ENCODE measurements around the gene GPLD1.
"Not testable (repeated sequence)": the region's sequence is repeated elsewhere in the genome, so short reads cannot be mapped to it uniquely, and the experiment has no call there.

GPLD1 gene

DNA sequence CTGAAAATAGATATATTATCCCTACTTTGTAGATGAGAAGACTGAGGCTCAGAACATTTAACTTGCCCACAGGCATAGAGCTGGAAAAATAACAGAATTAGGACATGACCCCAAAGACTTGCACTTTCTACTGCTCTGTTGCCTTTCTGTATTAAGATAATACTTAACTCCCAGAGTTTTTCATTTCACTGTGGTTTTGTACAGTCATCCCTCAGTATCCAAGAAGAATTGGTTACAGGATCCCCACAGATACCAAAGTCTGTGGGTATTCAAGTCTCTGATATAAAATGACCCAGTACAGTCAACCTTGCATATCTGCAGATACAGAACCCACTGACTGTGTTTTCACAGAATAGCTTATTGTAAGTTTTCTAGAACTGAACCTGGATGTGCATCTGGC lies 69.9 kb downstream of the GPLD1 start:
- no peak for DNase-seq (ENCODE audit: low spot score)

DNA sequence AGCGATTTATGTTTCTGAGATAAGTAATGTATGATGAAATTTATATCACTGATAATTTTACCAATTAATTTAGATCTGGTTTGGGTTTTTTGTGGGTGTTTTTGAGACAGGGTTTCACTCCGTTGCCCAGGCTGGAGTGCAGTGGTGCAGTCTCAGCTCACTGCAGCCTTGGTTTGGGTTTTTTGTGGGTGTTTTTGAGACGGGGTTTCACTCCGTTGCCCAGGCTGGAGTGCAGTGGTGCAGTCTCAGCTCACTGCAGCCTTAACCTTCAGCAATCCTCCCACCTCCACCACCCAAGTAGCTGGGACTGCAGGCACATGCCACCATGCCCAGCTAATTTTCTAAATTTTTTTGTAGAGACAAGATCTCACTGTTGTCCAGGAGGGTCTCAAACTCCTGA lies 73.6 kb downstream of the GPLD1 start:
- DNase-seq (ENCODE audit: low spot score): no peak

DNA sequence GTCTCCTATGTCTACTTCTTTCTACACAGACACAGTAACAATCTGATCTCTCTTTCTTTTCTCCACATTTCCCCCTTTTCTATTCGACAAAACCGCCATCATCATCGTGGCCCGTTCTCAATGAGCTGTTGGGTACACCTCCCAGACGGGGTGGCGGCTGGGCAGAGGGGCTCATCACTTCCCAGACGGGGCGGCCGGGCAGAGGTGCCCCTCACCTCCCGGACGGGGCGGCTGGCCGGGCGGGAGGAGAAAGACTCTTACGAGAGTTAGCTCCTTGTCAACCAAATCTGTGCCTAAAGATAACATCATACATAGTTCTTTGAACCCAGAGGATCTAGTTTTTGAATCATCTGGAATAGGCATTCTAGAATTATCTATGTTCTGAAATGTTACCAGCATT lies 74.8 kb downstream of the GPLD1 start:
- DNase-seq (ENCODE audit: low spot score): not testable (repeated sequence)

DNA sequence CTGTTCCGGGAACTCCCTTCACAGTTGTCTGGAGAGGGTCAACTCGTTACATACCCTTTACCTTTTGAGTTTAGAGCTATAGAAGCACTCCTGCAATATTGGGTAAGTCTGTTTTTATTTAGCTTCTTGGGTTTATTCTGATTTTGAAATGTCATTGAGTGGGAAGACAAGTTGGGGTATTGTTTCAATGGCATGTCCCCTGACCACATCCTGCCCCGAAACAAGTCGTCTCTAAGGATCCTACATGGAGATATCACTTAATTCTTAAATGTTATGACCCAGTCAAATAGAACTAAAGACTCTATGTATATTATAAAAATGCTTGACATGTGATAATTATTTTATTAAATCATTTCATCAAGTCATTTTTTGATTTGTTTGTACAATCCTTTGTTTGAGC lies 77.1 kb downstream of the GPLD1 start:
- DNase-seq (ENCODE audit: low spot score): no peak

DNA sequence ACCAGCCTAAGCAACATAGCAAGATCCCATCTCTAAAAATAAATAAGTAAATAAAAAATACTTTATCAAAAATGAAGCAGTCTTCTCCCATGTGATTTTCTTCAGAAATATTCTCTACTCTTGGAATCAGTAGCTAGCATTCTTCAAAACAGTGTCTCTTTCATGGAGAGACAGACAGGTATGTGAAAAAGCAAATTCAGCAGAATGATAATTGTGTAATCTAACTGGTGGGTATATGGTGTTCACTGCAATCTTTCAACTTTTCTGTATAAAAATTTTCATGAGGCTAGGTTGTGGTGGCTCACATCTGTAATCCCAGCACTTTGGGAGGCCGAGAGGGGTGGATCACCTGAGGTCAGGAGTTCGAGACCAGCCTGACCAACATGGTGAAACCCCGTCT lies 78.8 kb downstream of the GPLD1 start:
- no peak for DNase-seq (ENCODE audit: low spot score)

DNA sequence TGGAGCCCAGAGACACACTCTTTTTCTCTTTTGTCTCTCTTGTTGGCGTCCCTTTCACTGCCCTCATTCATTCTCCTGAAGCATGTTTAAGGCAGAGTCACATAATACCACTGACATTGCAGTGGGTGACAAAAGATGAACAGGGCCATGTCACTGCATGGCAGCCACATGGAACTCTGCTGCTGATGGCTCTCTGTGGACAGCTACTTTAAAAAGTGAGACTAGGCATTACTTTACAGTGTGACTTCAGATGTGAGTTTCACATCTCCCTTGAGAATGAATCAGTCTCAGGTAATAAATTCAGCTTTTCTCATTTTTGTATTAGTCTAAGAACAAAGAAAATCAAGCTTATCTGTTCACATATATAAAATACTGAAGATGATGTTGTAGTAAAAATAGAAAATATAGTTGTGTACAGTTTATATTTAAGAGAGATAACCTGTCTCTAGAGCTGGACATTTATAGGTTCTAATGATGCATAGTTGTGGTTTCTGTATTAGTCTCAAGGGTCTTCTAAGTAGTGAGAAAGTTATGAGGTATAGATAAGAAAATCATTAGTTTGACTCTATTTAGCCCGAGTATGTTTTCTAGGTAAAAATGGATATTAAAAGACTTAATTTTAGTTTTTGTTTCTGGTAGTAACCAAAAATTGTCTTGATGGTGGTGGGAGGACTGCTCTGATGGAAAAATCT lies 80.5 kb downstream of the GPLD1 start:
- DNase-seq (ENCODE audit: low spot score): no peak

DNA sequence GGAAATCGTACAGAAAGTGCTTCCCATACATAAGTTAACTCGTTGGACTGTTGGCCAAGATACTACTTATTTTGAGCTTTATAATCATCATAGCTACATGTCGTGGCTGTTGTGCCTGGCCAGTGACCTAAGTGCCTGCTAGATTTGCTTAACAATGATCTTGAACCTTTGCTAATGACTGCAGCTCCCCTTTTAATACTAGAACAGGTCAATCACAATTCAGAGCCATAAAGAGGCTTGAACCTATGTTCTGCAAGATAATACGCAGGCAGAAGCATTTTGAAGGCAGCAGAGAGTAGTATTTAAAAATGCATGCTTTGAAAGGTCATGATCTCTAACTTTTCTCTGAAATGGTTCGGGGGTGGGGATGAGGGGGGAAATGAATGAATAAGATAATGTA lies 84.1 kb downstream of the GPLD1 start:
- DNase-seq (ENCODE audit: low spot score): no peak

DNA sequence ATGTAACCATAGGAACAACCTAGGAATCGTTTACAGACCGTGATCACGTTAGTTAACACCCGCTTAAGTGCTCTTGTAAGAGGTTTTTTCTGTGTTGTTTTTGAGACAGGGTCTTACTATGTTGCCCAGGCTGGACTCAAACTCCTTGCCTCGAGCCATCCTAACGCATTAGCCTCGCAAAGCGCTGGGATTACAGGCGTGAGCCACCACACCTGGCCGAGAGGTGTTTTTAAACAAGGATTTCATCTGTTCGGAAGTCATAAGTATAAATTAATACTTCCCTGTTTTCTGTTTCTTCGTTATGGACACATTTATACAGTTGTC lies 85.9 kb downstream of the GPLD1 start:
- no peak for DNase-seq (ENCODE audit: low spot score)

DNA sequence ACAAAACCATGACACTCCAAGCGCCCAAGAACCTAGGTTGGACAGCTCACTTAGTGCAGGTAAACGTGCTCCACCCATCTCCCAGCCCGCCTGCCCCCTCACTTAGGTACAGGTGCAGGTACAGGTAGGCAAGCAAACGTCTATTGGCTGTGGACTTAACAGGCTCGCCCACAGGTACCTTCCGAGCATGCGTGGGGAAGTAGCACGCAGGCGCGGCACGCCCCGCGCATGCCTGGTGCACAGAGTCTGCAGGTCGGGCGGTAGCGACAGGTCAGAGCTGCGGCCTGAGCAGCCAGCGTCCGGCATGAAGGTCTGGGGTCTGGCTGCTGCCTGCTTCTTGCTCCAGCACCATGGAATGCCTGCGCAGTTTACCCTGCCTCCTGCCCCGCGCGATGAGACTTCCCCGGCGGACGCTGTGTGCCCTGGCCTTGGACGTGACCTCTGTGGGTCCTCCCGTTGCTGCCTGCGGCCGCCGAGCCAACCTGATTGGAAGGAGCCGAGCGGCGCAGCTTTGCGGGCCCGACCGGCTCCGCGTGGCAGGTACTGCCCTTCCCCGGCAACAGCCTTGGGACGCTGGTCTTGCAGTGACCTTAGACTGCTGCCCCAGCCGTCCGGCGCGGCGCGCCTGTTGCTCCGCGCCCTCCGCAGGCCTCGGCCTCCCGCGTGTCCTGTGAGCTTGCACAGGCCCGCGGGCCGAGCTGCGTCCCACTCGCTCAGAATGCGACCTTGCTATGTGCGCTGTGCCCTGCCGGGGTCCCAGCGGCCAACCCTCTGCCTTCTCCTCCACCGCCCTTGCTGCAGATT lies 86.5 kb downstream of the GPLD1 start, which contains the start of gene MRS2:
MRS2 (plus strand) TSS at position 240 of the 804 bp plus-strand sequence; CDS start at position 351, 111 bp downstream.
- peak; percentile 78 for DNase-seq (ENCODE audit: low spot score)

DNA sequence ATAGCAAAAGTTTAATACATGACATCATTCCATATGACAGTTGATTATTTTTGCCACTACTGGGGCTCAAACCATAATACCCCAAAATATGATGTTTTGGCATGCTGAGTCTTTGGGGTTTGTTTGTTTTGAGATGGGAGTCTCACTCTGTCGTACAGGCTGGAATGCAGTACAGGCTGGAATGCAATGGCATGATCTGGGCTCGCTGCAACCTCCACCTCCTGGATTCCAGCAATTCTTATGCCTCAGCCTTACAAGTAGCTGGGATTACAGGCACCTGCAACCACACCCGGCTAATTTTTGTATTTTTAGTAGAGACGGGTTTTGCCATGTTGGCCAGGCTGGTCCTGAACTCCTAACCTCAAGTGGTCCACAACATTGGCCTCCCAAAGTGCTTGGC lies 87.9 kb downstream of the GPLD1 start:
- DNase-seq (ENCODE audit: low spot score): no peak

DNA sequence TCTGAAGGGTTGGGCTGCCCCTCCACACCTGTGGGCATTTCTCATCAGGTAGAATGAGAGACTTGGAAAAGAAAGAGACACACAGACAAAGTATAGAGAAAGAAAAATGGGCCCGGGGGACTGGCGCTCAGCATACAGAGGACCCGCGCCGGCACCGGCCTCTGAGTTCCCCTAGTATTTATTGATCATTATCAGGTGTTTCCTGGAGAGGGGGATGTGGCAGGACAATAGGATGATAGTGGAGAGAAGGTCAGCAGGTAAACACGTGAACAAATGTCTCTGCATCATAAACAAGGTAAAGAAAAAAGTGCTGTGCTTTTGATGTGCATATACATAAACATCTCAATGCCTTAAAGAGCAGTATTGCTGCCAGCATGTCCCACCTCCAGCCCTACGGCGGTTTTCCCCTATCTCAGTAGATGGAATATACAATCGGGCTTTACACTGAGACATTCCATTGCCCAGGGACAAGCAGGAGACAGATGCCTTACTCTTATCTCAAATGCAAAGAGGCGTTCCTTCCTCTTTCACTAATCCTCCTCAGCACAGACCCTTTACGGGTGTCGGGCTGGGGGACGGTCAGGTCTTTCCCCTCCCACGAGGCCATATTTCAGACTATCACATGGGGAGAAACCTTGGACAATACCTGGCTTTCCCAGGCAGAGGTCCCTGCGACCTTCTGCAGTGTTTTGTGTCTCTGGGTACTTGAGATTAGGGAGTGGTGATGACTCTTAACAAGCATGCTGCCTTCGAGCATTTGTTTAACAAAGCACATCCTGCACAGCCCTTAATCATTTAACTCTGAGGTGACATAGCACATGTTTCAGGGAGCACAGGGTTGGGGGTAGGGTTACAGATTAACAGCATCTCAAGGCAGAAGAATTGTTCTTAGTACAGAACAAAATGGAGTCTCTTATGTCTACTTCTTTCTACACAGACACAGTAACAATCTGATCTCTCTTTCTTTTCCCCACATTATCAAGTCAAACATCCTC lies 89.0 kb downstream of the GPLD1 start:
- not testable (repeated sequence) for DNase-seq (ENCODE audit: low spot score)

DNA sequence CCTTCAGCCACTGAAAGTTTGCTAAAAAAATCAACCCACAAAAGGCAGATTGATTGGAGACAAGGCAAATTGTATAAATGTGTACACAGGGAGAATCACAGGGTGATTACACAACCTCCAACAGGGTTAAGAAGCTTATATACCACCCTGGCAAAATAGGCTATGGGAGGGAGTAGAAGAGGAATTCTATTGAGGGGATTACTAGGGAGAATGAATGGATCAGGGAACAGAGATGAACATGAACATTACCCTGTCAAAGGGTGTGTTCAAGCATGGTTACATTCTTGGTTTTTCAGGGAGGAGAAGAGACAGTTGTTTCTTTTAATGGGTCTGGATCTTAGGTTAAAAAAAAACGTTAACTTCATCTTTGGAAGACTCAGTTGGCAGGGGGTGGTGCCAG lies 91.7 kb downstream of the GPLD1 start:
- DNase-seq (ENCODE audit: low spot score): no peak

DNA sequence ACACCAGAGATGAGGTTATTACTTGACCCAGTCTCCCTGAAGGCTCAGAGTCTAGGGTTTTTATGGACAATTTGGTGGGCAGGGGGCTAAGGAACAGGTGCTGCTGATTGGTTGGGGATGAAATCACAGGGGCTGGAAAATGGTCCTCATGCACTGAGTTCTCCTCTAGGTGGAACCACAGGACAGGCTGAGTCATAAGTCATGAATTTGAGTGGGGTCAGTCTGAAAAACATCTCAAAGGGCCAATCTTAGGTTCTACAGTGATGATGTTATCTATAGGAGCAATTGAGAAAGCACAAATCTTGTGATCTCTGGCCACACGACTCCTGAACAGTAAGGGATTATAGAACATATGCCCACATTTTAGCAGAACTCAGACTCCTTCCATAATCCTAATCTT lies 92.6 kb downstream of the GPLD1 start:
- DNase-seq (ENCODE audit: low spot score): no peak

DNA sequence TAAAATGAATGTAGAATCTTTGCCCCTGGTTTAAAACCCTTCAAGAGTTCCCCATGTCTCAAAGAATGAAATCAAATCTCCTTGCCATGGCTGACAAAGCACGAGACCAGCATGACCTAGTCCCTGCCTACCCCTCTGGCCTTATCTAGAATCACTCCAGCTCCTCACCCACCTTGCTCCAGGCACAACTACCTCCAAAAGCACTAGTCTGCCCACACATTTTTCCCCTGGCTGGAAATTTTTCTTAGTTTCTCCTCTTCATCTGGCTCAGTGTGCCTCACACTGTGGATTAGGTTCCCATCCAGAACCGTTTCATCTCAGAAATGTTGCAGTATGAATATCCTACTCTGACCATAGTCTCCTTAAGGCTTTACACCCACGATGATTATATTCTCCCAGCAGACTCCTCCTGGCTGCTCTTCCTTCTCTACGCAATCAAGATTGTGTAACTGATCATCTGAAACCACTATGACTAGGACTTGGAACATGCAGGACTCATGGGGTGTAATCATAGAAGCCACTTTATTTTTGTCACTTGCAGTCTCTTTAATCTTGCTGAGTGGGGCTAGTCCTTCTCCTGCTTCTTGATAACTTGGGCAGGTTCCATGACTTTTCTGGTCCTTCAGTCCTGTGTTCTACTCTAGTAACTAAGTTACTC lies 94.5 kb downstream of the GPLD1 start:
- peak; percentile 32 for DNase-seq (ENCODE audit: low spot score)

DNA sequence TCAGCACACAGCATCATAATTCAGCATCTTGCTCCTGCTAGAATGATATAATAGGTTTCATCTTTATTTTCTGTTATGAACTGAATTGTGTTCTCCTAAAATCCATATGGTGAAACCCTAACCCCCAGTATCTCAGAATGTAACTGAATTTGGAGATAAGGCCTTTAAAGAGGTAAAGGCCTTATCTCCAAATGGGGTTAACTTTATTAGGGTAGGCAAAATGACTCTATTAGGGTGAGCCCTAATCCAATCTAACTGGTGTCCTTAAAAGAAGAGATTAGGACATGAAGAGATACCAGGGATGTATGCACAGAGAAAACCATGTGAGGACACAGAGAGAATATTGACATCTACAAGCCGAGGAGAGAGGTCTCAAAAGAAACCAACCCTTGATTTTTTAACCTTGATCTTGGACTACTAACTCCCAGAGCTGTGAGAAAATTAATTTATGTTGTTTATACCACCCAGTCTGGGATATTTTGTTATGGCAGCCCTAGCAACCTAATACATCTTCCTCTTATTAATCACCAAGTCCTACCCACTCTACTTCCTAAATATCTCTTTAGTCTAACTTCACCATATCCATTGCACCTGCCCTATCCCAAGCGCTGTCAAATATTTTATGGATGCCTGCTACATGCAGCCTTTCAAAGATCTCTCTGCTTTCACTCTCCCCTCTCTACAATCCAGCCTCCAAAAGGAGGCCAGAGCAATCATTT lies 95.2 kb downstream of the GPLD1 start:
- peak; percentile 91 for DNase-seq (ENCODE audit: low spot score)

DNA sequence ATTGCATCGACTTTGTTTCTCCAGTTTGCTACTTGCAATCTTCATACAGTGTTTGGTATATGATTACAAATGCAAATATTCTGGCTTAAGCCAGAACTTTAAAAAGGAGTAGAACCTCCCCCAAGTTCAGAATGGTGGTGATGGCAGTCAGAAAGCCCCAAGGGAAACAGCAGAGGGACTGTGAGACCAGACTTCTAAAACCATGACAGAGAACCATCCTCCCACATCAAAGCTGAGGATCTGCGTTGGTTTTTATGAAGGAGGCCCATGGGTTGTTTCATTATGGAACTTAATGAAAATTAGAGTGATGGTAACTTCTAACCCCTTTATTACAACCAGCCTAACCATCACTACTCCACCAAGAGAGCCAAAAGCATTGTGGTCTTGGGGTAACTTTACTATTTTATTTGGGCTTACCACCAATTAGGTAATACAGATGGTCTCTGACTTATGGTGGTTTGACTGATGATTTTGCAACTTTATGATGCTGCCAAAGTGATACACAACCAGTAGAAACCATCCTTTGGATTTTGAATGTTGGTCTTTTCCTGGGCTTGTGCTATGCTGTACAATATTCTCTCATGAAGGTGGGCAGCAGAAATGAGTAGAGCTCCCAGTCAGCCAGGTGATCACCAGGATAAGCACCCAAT lies 97.5 kb downstream of the GPLD1 start:
- no peak for DNase-seq (ENCODE audit: low spot score)

DNA sequence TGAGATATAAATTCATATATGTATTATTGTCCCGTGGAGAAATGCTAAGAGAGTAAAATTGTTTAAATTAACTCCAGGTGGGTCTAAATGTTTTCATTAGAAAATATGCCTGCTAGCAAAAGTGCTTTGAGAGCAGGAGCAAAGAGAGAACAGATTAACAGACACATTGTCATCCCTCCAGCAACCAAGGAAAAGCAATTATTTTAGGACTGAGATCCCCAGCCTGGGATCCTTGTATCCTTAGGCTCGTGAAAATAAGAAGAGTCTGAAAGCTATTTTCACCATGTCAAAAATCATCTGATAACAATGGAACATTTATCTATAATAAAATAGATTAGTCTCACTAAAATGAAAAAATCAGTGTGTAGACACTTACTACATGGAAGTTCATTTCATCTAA lies 98.2 kb downstream of the GPLD1 start:
- DNase-seq (ENCODE audit: low spot score): no peak

DNA sequence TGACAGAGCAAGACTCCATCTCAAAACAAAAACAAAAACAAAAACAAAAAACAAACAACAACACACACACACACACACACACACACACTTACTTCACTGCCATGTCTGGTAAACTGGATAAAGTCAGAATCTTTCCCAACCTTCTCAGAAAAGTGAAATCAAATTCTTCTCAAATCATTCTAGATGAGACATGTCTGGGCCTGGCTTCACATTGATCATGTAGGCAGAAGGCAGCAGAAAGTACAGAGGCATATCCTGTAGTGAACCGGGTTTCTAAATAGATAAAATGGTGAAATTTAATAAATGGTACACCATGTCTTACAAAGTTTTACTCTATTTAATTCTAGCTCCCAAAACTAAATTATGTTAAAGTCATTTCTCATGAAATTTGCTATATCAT lies 101.6 kb downstream of the GPLD1 start:
- DNase-seq (ENCODE audit: low spot score): no peak

DNA sequence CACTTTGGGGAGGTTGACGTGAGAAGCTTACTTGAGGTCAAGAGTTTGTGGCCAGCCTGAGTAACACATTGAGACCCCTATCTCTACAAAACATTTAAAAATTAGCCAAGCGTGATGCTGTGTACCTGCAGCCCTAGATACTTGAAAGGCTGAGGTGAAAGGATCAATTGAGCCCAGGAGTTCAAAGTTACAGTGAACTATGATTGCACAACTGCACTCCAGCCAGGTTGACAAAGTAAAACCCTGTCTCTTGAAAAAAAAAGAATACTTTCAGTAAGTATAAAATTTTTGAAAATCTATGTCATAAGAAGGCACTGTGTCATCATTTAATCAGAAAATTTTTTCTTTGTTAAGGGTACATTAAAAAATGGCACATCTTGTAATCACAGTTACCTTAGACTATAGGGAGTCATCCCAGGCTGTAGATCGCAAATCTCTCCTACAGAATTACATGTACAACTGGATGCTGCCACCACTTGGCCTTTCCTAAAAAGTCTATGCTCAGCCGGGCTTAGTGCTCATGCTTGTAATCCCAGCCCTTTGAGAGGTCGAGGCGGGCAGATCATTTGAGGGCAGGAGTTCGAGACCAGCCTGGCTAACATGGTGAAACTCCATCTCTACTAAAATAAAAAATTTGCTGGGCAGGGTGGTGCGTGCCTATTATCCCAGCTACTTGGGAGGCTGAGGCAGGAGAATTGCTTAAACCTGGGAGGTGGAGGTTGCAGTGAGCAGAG lies 103.7 kb downstream of the GPLD1 start:
- no peak for DNase-seq (ENCODE audit: low spot score)
